GM21381 (cell line): Measurements from ENCODE around the gene NECTIN4.
"Not testable (repeated sequence)": the region's sequence is repeated elsewhere in the genome, so short reads cannot be mapped to it uniquely, and the experiment has no call there.

Experiments used
- ATAC-seq: cut with Tn5 transposase; IDR thresholded peaks from one replicate; pipeline ENCODE4 v1.9.1; 2021; ENCODE audit warnings: mild to moderate bottlenecking, moderate library complexity; ENCODE audit not compliant: unreplicated experiment

The NECTIN4 gene

GRCh38 chr1:161031874-161032273 lies 57.5 kb downstream of the NECTIN4 start:
- no peak for ATAC-seq

- ATAC-seq: not testable (repeated sequence)
Observed at GRCh38 chr1:161029466-161029865, 59.9 kb downstream of the NECTIN4 start.

GRCh38 chr1:161026954-161027353 lies 62.4 kb downstream of the NECTIN4 start:
- not testable (repeated sequence) for ATAC-seq

GRCh38 chr1:161022432-161022831 lies 66.9 kb downstream of the NECTIN4 start:
- not testable (repeated sequence) for ATAC-seq

GRCh38 chr1:161021970-161022353 lies 67.4 kb downstream of the NECTIN4 start:
- no peak for ATAC-seq

GRCh38 chr1:161021165-161021969 lies 68.0 kb downstream of the NECTIN4 start:
- peak; percentile 85 for ATAC-seq
